D341Med (cell line): ENCODE results near the gene TPSAB1.

Experiments
- DNase-seq: peaks from one replicate; pipeline ENCODE4 v3.0.0; 2012; ENCODE audit warnings: low spot score

TPSAB1 gene

DNA sequence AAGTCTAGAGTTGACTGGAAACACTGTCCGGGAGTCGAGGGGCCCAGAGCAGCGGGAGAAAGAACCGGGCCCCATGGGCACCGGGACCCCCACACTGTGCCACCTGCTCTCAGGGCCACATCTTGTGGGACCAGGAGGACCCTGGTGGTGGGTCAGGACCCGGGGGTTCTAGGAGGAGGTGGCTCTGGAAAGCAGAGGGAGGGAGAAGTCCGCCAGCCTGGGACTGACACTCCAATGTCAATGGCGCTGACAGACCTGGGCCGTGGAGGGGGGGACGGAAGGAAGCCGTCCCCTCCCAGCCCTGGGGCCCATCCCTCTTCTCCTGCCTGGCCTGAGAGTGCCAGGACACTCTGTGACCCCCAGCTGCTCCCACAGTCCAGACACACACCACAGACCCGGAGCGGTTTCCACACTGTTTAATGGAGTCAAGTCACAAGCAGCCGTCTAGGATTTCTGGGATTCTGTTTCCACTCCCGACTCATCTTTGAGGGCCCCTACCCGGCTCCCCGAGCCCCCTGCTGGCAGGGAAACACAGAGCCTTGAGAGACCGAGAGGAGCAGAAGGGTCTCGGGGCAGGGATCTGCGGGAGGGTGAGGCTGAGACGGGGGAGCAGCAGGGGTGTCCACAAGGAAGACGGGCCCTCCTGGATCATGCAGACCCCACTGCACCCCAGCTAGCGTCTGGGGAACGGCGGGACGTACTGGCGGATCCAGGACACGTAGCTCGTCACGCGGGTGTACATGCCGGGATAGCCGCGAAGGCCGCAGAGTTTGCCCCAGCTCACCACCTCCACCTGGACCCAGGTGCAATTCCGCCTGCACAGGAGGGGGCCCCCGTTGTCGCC, 45.4 kb downstream of the TPSAB1 start:
- no peak for DNase-seq

DNA sequence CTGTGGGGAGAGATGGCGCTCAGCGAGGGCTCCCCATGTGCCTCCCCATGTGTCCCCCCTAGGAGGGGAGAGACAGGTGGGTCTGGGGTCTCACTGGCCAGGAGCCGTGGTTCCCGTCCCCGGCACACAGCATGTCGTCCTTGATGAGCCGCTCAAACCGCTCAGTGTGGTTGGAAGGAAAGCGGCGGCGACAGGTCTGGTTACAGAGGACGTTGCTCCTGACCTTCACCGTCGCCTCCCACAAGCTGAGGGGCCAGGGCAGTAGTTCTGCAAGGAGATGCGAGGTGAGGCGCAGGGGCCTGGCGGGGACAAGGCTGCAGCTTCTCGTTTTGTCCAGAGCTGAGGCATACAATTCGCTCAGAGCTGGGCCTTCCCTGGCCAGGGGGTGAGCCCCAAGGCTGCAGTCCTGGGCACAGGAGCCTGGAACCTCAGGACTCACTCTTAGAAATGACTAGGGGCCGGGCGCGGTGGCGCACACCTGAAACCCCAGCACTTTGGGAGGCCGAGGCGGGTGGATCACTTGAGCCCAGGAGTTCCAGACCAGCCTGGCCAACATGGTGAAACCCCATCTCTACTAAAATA, 46.1 kb downstream of the TPSAB1 start:
- no peak for DNase-seq

DNA sequence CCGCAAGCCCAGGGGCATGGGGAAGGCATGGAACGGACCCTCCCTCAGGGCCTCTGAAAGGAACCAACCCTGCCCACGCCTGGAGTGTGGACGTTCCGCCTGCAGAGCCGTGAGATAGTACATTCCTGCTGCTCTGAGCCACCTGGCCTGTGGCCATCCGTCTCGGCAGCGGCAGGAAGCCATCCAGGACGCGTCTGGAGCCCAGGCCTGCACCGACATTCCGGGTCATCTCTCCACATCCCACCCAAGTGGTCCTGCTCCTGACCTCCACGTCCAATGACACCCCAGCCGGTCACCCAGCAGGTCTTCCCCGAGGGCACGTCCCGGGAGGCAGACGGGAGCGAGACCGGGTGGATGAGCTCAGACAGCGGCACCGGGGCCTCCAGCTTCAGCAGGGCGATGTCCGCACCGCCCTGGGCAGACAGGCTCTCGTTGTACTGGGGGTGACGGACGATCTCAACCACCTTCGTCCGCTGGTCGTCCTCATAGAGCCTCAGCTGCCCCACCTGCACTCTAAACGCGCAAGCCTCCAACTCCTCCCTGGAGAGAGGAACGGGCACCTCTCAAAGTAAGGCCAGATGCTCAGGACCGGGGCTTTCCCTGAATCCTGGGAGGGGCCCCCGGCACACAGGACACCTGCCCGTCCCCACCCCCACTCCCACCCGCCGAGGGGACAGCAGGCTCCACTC, 47.6 kb downstream of the TPSAB1 start:
- DNase-seq, result no peak

DNA sequence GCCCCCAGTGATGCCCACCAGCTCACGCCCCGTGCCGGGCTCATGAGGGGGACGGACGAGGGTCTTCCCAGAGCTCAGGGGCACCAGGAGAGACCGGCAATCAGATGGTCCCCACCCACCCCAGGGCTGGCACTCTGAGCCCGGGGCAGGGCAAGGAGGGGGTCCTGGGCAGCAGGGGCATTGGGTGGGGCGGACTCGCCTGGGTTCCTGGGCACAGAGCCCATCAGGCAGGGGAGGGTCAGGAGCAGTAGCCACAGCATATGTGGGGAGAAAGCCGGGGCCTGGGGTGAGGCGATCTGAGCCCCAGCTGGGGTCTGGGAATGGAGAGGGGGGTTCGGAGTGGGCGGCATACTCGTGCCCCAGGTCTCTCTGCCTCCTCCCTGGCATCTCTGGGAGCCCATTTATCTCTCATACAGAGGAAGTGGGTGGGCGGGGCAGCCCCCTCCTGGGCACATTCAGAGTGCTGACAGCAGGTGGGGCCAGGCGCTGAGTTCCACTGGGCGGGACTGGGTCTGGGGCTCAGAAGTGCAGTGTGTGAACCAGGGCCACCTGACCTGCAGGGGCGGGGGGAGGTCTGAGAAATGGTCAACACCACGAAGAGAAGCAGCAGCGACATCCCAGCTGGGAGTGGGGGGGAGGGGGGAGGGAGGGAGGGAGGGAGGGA, 48.4 kb downstream of the TPSAB1 start:
- no peak for DNase-seq

DNA sequence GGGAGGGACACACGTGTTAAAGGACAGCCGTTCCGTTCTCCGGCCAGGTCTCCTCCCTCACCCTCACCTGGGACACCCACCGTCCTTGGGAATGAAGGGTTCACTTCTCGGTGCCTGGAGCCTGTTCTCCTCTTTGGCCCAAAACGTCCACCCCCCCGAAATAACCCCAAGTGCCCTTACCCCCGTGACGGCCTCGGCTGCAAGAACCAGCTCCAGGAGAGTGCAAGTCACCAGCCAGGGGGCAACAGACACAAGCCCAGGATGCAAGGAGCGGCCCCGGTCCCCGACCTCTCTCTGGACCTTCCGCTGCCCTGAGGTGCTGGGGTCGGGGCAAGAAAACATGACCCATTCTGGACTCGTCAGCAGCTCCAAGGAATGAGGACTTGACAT, 49.0 kb downstream of the TPSAB1 start:
- DNase-seq, result no peak

DNA sequence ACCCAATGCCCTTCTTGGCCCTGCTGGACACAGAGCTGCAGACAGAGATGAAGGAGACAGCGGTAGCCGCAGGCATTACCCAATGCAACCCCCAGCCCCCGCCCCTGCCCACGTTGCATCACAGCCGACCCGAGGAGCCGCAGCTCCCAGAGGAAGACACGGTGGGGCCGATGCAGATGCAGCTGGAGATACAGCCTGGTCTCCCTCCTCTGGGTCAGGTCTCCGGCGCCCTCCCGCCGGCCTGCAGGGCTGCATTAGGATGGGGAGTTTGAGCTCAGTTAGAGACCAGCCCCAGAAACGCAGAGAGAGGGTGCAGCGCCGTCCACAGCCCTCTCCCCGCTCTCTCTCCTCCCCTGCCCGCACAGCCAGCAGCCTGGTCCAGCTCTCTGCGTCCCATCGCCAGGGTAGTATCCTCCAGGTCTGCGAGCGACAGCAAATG, 49.6 kb downstream of the TPSAB1 start:
- DNase-seq, result no peak

DNA sequence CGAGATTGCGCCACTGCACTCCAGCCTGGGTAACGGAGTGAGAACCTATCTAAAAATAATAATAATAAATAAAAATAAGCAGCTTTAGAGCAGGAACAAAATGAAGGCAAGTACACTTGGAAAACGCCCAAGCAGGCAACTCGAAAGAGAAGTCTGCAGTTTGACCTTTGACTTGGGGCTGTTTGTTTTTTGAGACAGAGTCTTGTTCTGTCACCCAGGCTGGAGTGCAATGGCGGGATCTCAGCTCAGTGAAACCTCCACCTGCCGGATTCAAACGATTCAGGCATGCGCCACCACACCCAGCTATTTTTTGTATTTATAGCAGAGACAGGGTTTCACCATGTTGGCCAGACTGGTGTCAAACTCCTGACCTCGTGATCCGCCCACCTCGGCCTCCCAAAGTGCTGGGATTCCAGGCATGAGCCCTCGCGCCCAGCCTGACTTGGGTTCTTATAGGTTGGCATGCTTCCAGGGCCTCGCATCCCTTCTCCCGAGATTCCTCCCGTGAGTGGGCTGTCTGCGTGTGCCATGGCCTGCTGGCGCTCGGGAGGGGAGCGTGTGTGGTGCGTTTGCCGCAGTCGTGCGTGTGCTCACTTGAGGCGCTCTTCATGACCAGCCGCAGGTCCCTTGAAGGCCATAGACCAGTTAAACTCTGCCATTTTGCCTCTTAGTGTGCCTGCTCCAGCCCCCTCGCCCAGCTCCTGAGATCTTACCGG, 50.5 kb downstream of the TPSAB1 start:
- DNase-seq, result no peak

DNA sequence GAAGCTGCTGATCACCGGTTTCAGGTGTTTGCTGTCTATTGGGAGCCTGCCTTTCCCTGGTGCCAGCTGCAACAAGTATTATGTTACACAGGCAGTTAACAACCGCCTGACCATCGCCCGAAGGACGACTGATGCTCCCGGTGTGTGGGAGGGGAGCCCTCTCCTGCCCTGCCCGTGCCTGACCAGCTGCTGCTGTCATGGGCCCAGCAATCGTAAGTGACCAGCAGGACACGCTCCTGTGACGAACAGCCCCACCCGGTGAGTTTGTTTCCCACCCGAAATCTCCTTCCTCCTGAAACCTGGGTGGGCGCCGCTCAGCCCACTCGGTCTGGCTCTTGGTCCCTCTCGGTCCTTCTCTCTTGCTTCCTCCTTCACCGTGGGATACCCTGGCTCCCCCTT, 51.1 kb downstream of the TPSAB1 start:
- no peak for DNase-seq
